GM21526 (cell line): Measurements from ENCODE around the gene GPR156.
"Not testable (repeated sequence)": the region's sequence is repeated elsewhere in the genome, so short reads cannot be mapped to it uniquely, and the experiment has no call there.

Experiments used
- ATAC-seq: cut with Tn5 transposase; IDR thresholded peaks from one replicate; pipeline ENCODE4 v1.9.1; 2021; ENCODE audit warnings: moderate library complexity; ENCODE audit not compliant: unreplicated experiment, low FRiP score

Gene GPR156

DNA sequence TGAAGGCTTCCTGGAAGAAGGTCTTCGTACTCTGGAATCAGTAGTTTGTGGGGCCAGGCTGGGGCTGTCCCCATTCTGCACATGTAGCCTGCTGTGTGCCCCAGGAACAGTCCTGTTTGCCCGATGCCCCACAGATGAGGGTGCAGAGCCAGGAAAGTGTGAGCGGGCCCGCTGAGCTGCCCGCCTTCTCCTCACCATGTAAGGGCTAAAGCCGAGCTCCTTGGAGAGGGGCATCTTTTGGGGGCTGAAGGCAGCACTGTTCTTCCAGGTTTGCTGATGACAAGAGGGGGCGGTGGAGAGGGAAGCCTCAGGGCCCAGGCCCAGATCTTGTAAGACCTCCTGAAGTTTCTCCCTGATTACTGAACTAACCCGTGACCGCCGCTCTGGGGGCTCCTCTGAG is 117.5 kb downstream of the GPR156 start:
- no peak for ATAC-seq

DNA sequence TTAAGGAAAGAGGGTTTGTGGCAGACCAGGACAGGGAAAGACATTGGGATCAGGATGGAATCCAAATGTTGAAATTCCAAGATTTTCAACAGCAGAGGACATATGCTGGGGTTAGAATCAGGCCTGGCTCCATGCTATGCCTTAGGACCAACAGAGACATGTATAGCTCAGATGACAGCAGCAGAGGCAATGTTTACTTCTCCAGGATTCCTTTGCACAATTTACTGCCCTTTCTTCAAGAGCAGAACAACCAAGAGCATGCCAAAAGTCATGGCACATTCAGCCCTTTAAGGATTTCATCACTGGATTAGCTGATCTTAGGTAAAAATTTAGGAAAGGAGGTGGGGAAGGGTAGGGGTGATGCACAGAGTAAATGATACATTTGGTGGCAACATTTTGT is 121.2 kb downstream of the GPR156 start:
- ATAC-seq: no peak

DNA sequence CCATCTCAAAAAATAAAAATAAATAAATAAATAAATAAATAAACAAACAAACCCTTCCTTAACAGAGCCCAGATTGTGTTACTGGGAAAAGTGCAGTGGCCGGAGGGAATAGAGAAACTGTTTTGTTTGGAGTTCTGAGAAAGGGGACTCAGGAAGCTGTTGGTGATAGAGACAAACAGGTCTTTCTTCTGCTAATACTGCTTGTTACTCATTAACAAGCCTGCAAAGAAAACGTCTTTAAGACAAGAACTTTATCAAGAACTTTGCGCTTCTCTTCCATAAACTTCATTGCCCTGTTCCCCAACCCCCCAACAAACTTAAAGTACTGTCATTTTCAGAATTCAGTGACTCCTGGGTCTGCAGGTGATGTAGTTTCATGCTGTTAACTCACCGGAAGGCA is 122.0 kb downstream of the GPR156 start:
- ATAC-seq: no peak

DNA sequence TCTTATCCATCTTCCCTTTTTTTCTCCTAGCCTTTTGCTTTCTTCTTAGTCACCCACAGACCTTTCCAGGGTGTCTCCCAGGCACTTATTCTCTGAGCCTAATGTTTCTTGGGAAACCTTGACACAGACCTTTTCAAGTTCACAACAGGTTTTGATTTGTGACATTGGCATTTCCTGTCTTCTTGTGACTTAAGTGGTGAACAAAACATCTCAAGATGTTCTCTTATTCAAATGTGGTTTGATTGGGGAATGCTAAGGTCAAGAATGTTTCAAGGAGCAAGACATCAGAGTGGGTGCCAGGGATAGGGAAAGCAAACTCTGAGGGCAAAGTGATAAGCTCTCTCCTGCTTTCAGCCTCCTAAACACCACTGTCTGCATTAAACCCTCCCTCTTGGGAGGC is 122.6 kb downstream of the GPR156 start:
- ATAC-seq: no peak

DNA sequence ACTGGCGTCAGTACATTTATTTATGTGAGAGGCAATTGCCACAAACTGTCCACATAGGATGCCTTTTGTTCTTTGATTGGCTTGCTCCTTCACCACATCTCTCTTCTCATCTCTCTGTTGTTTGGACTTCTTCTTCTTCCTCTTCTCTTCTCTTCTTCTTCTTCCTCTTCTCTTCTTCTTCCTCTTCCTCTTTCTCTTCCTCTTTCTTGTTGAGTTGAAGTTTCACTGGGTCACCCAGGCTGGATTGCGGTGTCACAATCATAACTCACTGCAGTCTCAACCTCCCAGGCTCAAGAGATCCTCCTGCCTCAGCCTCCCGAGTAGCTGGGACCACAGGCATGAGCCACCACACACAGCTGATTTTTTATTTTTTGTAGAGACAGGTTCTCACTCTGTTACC is 123.1 kb downstream of the GPR156 start:
- ATAC-seq: no peak

DNA sequence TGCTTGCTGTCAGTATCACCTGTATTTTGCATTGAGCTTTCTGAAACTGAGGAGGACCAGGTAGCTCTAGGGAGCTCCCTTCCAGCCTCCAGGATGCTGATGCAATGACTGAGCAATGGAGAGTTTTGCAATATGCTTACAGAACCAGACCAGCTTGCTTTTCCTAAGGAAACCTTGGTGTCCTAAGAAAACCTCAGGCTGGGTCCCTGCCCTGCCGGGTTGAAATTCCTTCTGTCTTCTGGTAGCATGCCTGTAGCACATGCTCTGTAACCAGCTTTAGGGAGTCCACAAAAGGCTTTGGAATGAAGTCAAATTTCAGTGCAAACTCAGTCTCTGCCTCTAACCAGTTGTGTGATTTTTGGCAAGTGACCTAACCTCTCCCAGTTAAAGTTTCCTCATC is 125.0 kb downstream of the GPR156 start:
- ATAC-seq: no peak

DNA sequence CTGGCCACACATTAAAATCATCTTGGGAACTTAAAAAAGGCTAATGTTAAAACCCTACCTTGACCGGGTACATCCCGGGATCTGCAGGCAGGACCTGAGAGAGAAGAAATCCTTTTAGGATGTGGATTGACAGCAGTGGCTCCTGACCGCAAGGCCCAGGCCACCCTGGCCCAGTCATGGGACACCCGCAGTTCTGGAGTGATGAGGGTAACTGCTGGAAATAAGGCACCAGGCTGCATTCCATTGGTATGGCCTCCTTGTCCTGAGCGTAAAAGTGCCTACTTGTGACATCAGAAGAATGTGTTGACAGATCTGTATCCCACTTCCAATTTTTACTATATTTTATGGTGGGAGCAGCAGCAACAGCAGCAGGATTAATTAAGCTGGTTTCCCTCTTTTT is 127.3 kb downstream of the GPR156 start:
- no peak for ATAC-seq

DNA sequence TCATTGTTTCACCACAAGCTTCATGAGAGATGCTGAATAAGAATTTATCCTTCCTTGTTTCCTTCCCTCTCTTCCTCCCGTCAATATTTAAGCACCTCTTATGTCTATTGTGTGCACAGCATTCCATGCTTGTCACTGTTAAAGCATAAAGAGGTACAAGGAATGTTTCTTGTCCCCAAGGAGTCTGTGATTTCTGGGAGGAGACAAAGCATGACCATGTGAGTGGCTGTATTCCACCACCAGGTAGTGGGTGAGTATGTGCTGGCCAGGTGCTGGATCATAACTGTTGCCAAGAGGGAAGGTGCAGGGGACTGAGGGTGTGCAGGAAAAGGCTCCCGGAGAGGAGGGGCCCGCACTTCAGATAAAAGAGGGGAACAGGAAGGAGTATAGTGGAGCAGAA is 127.9 kb downstream of the GPR156 start:
- no peak for ATAC-seq

DNA sequence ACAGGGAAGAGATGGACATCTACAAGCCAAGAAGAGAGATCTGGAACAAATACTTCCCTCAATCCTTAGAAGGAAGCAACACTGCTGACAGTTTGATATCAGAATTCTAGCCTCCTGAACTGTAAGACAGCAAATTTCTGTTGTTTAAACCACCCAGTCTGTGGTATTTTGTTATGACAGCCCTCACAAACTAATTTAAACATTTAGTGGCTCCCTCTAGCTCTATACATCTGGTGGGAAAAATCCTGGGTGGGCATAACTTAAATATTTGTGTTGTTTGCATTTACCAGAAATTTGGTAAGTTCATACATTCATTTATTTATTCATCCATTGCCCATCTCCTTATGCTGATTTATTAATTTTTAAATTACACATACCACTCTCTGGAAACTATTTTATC is 128.3 kb downstream of the GPR156 start:
- ATAC-seq: no peak

DNA sequence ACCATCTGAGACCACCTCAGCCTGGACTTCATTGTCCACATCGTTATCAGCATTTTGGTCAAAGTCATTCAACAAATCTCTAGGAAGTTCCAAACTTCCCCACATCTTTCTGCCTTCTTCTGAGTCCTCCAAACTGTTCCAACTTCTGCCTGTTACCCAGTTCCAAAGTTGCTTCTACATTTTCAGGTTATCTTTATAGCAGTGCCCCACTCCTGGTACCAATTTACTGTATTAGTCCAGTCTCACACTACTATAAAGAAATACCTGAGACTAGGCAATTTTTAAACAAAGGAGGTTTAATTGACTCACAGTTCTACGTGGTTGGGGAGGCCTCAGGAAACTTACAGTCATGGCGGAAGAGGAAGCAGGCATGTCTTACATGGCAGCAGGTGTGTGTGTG is 129.3 kb downstream of the GPR156 start:
- ATAC-seq: not testable (repeated sequence)

DNA sequence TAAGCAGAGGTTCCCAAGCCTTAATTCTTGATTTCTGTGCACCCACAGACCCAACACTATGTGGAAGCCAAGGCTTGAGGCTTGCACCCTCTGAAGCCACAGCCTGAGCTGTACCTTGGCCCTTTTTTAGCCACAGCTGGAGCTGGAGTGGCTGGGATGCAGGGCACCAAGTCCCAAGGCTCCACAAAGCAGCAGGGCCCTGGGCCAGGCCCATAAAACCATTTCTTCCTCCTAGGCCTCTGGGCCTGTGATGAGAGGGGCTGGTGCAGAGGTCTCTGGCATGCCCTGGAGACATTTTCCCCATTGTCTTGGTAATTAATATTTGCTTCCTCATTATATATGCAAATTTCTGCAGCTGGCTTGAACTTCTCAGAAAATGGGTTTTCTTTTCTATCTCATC is 129.9 kb downstream of the GPR156 start:
- no peak for ATAC-seq

DNA sequence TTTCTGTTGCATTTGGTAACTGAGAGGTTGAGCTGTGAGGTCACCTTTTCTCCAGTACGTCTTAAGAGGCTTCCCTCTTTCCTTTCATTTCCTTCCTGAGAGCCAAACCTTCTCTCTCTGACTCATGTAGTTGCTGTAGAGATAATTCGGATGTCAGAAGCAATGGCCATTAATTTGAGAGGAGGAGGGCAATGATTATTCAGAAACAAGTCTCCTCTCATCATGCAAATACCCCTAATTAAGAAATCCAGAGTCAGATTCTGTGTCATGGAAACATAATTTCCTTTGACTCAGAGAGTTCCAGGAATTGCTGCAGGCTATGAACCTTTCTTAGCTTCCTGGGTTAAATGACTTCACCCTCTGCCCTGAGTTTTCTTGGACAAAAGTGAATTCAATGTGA is 131.7 kb downstream of the GPR156 start:
- ATAC-seq: no peak

DNA sequence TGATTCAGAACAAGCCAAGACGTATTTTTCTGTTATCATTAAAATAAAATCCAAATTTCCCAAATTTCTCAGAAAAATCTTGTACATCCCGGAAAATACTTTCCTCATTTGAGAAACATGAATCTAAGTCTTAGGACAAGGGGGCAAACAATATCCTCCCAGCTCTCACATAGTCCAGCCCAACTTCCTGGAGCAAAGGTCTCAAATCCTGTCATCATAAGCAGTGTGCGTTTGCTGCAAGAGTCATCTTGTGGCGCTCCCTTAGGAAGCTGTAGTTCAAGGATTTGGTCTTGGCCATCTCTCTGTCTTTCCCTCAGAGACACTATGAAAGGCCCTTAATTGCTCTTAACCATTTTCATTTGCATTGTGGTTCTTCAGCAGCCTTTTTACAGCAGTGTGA is 133.2 kb downstream of the GPR156 start:
- no peak for ATAC-seq

DNA sequence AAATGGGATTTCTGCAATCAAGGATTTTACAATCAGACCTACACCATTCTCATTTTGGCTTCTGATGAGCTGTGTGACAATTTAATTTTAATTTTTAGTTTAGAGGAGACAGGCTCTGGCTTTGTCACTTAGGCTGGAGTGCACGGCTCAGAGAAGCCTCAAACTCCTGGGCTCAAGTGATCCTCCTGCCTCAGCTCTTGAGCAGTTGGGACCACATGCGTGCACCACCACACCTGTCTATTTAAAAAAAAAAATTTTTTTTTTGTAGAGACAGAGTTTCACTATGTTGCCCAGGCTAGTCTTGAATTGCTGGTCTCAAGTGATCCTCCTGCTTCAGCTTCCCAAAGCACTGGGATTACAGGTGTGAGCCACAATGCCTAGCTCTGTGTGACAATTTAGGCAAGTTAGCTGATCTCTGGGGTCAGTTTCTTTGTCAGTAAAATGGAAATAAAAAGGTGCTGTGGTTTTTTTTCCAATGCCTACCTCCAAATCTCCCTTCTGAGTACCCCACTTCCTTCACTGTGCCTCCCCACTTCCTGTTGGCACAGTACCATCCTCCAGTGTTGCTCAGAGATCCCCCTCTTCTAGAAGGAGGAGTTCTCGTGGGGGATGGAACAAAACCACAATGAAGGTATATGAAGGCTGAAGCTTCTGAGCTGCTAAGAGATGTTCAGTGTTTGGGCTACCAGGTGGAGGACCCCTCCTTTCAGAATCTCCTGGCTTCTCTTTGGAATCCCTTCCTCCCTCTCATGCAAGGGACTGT is 136.7 kb downstream of the GPR156 start:
- ATAC-seq: no peak

DNA sequence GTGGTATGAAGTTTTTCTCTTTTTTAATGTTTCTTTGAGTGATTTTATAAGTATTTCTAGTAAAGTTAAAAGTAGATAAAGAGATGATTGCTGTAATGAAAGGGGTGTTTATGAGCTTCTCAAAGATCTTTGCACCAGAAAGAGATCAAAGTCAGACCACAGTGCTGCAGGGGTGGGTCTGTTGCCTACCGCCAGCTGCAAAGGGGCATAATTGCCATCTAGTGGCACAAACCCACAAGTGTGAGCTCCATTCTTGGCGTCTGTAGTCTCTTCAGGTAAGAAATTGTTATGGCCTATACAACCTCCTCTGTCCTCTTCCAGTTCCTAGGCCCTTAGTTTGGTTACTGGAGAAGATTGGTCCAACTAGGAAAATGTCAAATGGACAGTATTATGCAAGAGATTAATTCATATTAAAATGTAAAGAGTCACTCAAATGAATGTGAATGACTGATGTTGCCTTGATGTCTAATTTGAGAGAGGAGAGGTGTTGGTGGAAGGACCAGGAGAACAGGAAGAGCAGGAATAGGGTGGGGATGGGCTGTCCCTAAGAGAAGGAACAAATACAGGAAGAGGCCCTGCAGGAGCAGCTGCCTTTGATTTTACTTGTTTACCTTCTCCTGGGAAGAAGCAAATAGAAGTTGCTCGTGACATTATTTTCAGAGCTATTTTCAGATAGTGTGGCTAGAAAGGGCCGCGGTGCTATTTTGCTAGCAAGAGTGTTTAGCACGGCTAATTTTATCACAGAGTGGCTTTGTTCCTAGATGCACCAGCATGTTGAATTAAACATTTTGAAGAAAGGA is 137.8 kb downstream of the GPR156 start:
- no peak for ATAC-seq

DNA sequence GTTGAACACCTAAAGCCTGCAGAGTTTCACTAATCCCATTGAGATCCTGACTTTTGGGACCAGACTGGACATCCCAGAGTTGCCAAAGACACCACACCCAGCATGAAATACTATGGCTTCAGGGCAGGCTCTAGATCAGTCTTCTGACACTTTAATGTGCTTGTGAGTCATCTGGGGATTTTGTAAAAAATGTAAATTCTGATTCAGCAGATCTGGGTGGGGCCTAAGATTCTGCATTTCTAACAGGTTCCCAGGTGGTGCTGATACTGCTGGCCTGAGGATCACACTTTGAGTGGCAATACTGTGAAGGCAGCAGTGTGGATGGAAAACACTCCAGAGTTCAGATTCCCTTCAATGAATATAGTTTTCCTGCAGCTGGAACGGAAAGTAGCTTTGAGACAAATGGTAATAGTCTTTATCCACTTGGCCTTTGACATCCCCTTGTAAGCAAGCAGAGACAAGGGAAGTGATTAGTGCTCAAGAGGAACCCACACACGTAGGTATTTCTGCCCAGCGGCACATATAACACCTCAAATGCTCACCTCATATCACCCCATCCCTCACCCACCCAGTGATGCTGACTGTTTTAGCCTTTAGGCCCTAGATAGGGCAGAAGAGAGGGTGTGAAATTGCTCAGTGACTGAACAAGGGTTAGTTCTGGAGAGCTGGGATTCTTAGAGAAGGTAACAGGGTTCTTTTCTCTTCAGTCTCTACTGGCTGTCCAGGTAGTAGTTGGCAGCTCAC is 139.3 kb downstream of the GPR156 start:
- no peak for ATAC-seq

DNA sequence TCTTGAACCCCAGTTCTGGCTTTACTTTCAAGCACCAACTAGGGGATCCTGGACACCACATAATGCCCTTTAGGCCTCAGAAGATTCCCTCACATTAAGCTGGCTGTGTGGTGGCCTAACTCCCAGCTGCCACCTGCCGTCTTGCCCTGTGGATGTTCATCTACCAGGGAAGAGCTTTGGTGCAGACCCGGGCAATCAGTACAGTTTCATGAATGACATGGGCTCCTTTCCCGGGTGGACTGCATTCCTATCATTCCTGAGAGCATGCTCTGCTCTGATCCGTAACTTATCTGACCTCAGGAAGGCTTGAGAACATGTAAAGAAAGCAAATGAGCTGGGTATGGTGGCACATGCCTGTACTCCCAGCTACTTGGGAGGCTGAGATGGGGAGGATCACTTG is 140.8 kb downstream of the GPR156 start:
- no peak for ATAC-seq

DNA sequence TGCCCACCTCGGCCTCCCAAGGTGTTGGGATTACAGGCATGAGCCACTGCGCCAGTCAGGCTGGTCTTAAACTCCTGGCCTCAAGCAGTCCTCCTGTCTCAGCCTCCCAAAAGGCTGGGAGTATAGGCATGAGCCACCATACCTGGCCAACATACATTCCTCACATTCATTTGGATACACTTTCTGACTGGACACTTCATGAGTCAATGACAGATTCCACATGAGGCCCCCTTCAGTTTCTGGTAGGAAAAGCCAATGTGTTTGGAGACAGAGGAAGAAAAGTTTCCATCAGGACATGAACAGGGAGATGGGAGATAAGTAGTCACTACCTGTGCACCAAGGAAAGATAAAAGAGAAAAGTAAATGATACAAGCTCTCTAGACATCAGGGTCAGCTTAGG is 141.3 kb downstream of the GPR156 start:
- ATAC-seq: no peak

DNA sequence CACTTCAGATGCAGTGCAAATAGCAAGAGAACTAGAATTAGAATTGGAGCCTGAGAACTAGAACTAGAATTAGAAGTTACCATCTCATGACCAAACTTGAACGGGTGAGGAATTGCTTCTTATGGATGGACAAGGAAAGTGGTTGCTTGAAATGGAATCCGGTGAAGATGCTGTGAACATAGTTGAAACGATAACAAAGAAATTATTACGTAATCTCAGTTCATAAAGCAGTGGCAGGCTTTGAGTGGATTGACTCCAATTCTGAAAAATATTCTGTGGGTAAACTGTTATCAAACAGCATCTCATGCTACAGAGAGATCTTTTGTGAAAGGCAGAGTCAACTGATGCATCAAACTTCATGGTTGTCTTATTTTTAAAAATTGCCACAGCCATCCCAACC is 142.8 kb downstream of the GPR156 start:
- no peak for ATAC-seq

DNA sequence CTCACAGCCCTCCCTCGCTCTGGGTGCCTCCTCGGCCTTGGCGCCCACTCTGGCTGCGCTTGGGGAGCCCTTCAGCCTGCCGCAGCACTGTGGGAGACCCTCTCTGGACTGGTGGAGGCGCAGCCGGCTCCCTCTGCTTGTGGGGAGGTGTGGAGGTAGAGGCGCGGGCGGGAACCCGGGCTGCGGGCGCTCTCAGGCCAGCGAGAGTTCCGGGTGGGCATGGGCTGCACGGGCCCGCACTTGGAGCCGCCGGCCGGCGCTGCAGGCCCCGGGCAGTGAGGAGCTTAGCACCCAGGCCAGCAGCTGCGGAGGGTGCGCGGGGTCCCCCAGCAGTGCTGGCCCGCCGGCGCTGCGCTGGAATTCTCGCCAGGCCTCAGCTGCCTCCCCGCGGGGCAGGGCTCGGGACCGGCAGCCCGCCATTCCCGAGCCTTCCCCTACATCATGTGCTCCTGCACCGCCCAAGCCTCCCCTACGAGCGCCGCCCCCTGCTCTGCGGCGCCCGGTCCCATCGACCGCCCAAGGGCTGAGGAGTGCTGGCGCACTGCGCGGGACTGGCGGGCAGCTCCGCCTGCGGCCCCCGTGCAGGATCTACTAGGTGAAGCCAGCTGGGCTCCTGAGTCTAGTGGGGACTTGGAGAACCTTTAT is 144.8 kb downstream of the GPR156 start:
- no peak for ATAC-seq

DNA sequence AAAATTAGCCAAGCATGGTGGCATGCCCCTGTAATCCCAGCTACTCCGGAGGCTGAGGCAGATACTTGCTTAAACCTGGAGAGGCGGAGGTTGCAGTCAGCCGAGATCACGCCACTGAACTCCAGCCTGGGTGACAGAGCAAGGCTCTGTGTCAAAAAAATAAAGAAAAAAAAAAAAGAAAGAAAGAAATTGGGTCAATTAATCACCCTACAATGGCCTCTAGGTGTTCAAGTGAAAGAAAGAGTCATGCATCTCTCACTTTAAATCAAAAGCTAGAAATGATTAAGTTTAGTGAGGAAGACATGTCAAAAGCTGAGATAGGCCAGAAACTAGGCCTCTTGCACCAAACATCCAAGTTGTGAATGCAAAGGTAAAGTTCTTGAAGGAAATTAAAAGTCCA is 145.9 kb downstream of the GPR156 start:
- ATAC-seq: no peak
